Kidney tubule cell (primary cell): ENCODE results near the gene SEC23A.

Source experiments
- DNase-seq: peaks from one replicate; pipeline ENCODE4 v3.0.0-alpha.2; 2018; ENCODE audit warnings: low spot score

SEC23A gene

GRCh38 chr14:38991299-38991698 lies 111.7 kb downstream of the SEC23A start:
- no peak for DNase-seq

GRCh38 chr14:38989922-38990546 lies 113.0 kb downstream of the SEC23A start:
- DNase-seq = no peak

GRCh38 chr14:38987781-38988180 lies 115.3 kb downstream of the SEC23A start:
- no peak for DNase-seq

- no peak for DNase-seq
Measured at GRCh38 chr14:38982837-38983236, 120.2 kb downstream of the SEC23A start.

GRCh38 chr14:38982278-38982677 lies 120.8 kb downstream of the SEC23A start:
- DNase-seq = no peak
